H7 (cell line): ENCODE results near the gene FAM186B. TPM values are rescaled to one million over a fixed set of nuclear protein-coding genes. Genes with fewer than 3 reads are reported as not detected.
"Not testable (repeated sequence)": the region's sequence is repeated elsewhere in the genome, so short reads cannot be mapped to it uniquely, and the experiment has no call there.

Source experiments
- DNase-seq: peaks from one replicate; pipeline ENCODE4 v3.0.0; 2012
- H3K27me3 ChIP-seq: 2 replicates; pipeline ENCODE4 v1.6.0; 2011; ENCODE audit warnings: mild to moderate bottlenecking, low read length; ENCODE audit not compliant: control insufficient read depth, insufficient read depth
- H3K36me3 ChIP-seq: replicated peaks from 2 replicates; pipeline ENCODE4 v1.5.1; 2011; ENCODE audit warnings: low read length; ENCODE audit not compliant: control insufficient read depth, insufficient read depth
- H3K4me3 ChIP-seq: 2 replicates; pipeline ENCODE4 v1.5.1; 2011; ENCODE audit warnings: low read depth, mild to moderate bottlenecking, control low read depth, low read length, moderate library complexity; ENCODE audit not compliant: insufficient read depth
- total RNA-seq: library from RNA; depleted of rRNA; stranded (reverse); fragments of >200 nt; shearing (Covaris generic); gene quantifications from 2 replicates; pipeline ENCODE4 v1.2.3, GENCODE V29; 2014

The FAM186B gene
- total RNA-seq, 1 experiment from 2014 or later = 0.21 TPM

DNA sequence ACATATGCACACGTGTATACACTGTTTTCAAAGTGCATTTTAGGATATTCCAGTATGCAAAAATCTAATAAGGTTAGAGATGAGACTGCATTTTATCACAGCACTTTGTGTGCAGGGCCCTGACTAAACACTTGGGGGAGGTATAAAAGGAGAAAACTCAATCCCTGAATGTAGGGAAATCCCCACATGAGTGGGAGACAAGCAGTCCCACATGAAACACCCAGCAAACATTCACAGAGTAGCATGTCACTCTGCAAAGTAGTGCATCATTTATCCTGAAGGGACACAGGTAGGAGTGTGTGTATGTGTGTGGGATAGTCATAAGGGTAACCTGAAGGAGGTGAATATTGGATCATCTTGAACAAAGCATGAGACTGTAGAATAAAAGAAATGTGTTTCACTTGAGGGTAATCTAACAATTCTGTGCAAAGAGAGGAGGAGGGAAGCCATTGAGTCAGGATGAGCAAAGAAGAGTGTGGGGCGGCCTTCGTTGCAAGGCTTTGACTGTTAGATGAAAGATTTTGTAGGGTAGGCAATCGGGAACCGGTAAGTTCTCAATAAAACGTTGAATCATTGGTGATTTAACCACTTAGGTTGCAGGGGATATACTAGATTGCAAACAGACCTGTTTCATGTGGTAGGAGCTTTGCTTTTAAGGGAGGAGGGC lies 20.9 kb upstream of the FAM186B start:
- no peaks in the 10 kb centered on the region; the same call in 1 of the 2 replicates for H3K36me3 ChIP-seq
- DNase-seq = no peak
- peaks cover 3% of the 10 kb centered on the region; the same call in 1 of the 2 replicates for H3K27me3 ChIP-seq
- no peak overlapping the region for H3K4me3 ChIP-seq

DNA sequence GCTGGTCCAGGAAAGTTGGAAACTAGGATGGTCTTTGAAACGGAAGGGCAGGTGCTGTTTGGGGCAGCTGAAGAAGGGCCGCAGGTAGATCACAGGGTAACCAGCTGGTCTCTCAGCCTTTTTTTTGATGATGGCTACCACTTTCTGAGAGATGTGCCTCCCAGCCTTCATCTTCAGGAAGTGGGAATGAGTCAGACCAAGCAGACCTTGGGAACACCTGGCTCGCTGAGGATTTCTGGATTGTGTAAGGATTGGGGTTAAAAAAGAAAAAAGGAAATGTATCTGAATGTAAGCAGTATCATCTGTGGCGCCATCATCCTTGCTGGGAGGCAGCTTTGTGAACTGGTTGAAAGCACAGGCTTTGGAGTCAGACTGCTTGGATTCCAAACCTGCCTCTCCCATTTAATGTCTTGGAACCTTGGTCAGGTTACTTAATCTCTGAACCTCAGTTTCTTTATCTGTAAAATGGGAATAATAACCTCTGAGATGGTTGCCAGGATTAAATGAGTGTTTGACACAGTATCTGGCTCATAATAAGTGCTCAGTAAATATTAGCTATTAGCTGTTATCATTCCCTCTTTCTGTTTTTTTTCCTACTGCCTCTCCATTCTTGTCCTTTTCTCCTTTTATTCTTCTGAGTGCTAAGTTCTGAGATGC lies 19.6 kb upstream of the FAM186B start:
- Histone ChIP-seq H3K36me3 (no peaks in the 10 kb centered on the region), H3K27me3 (peaks cover 3% of the 10 kb centered on the region; the same call in 1 of the 2 replicates), H3K4me3 (no peak overlapping the region)
- DNase-seq = no peak

DNA sequence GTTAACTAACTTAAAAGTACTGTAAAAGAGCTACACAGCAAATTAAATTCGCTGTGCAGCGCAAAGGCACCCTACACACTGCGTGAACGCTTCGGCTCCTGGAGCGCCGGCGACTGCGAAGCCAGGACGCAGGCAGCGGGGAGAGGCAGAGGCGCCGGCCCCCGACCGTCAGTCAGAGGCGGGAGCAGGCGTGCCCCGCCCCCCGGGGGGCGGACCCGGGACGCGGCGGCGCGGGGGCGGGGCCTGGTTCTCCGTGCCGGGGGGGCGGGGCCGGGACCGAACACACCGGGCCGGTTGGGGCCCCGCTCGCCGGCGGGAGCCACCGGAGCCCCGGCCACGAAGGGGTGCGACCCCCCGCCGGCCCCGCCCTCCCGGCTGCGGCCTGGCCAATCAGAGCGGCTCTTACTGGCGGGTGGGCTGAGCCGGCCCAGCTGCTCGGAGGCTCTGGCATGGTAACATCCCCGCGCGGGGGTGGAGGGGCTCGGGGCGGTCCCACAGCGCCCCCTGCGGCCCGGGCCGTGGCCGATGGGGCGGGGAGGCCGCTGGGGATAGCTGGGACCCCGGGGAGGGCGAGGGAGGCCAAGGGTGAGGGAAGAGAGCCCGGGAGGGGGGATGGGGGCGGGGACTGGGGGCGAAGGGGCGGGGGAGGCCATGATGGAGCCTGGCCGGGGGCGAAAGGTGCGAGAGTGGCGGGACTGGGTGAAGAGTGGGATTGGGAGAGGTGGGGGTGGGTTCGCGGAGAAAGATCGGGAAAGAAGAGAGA lies 17.9 kb upstream of the FAM186B start, which contains the start of gene PRPF40B:
Gene PRPF40B, plus strand, starts transcription at position 420 of the 763 bp plus-strand sequence. Its CDS starts 30 bp downstream, at position 450.
- Histone ChIP-seq H3K36me3 (no peaks in the 10 kb centered on the region), H3K27me3 (peaks cover 3% of the 10 kb centered on the region; the same call in 1 of the 2 replicates), H3K4me3 (peak within 1 kb of the TSS; percentile 65)
- peak; percentile 100 for DNase-seq

DNA sequence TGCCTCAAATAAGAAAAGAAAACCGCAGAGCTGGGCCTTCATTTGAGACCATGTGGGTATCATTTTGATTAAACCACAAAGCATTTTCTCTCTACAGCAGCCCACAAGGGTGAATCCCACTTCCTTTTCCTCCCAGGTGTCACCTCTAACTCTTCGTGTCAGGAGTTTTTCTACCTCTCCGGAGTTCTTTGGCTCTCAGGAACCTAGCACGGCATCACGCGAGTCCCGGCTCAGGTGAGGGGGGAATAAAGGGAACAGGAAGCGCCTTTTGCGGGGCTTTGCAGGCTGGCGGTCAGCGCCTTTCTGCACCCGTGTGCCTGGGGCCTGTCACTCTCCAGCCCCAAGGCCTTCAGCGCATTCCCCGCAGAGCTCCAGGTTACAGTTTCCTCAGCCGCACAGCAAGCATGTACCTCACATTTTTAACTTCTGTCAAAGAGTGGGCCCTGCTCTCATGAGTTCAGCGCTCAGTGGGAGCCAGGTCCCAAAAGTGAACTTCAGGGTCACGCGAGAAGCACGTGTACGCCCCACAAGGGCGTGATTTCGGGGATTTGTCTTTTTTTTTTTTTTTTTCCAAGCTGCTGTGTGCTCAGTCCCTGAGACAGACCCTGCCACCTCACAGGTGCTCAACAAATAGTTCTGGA lies 17.2 kb upstream of the FAM186B start:
- H3K36me3 ChIP-seq = no peaks in the 10 kb centered on the region
- peaks cover 3% of the 10 kb centered on the region; the same call in 1 of the 2 replicates for H3K27me3 ChIP-seq
- peak; percentile 82 for DNase-seq
- H3K4me3 ChIP-seq = peak overlapping the region; percentile 65

DNA sequence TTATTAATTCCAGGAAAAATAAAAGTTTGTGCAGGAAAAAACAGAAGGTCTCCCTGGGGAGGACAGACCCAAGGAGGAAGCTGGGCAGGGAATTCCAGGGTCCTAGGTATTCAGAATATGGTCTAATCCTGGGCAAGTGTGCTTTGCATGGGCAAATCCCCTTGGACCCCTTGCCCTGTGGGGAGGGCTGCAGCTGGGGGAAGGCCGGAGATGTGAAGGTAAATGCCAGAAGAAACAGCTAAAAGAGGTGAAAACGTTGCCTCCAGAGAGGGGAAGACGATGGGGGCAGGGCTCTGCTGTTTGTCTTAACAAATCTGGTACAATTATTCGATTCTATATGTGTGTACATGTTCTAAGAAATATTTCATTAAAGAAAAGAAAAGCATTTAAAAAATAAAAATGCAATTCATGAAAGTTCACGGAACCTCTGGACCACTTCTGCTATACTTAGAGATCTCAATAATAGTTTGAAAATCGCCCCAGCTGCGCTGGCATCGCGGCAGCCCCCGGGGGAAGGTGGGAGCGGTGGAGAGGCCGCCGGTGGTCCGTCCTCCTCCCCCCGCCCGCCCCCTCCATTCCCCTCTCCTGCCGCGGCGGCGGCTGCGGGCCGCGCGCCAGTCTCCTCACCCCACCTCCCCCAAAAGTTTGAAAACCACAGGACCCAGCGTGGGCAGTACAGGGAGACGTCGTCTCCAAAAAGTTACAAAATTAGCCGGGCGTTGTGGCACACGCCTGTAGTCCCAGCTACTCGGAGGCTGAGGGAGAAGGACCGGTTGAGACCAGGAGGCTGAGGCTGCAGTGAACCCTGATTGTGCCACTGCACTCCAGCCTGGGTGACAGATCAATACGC lies 16.4 kb upstream of the FAM186B start:
- Histone ChIP-seq H3K36me3 (no peaks in the 10 kb centered on the region), H3K4me3 (peak overlapping the region; percentile 65), H3K27me3 (peaks cover 3% of the 10 kb centered on the region; the same call in 1 of the 2 replicates)
- DNase-seq = peak; percentile 51

DNA sequence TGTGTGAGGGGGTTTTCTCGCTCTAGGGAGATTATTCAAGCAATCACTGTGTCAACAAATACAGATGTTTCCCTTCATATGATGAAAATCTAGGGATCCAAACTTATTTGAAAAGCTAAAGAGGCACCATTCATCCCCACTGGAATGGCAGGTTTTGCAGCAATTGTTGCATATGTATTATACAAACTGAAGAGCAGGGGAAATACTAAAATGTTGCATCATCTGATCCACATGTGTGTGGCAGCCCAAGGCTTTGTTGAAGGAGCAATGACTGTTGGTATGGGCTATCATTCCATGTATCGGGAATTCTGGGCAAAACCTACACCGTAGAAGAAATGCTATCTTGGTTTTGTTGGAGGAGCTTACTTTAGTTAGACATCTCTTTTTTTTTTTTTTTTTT lies 13.8 kb upstream of the FAM186B start:
- no peaks in the 10 kb centered on the region for H3K36me3 ChIP-seq
- no peak overlapping the region for H3K4me3 ChIP-seq
- DNase-seq = no peak
- H3K27me3 ChIP-seq = peaks cover 3% of the 10 kb centered on the region; the same call in 1 of the 2 replicates

DNA sequence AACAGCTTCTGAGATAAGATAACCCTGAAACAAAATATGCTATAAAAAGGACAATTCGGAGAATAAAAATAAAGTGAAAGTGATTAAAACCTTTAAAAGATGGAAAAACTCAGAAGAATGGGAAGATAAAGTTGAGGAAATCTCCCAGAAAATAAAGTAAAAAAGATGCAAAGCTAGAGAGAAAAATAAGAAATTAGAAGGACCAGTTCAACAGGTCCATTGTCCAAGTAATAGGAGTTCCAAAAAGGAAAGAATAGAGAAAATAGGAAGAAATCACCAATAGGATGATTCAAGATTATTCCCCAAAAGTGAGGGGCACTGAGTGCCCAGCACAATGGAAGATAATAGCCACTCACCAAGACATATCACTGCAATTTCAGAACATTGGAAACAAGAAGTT lies 13.1 kb upstream of the FAM186B start:
- Histone ChIP-seq H3K27me3 (peaks cover 3% of the 10 kb centered on the region; the same call in 1 of the 2 replicates), H3K4me3 (no peak overlapping the region), H3K36me3 (no peaks in the 10 kb centered on the region)
- peak; percentile 6 for DNase-seq

DNA sequence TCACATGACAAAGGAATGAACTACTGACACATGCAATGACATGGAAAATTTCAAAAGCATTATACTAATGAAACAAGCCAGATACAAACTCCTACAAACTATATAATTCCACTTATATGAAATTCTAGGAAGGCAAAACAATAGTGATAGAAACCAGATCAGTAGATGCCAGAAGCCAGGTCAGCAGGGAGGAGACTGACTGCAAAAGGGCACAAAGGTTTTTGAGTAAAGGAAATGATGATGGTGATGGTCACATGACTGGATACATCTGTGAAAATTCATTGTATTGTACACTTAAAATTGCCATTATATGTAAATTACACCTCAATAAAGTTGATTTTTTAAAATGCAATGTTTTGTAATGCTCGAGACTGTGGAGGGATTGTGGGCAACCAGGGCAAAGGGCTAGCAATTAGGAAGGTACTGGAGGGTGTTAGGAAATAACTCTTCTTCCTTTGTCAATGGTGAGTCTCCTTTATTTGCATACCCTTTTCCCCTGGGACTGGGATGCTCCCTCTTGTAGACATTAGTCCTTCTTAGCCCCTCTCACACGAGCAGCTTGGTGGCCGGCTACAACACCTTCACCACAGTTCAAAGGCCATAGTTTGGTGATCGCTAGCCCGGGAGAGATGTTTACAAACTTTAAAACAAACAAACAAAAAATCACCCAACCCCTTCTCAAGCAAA lies 11.2 kb upstream of the FAM186B start:
- no peak overlapping the region for H3K4me3 ChIP-seq
- no peaks in the 10 kb centered on the region for H3K36me3 ChIP-seq
- peak; percentile 31 for DNase-seq
- H3K27me3 ChIP-seq = peaks cover 2% of the 10 kb centered on the region; the same call in 1 of the 2 replicates

DNA sequence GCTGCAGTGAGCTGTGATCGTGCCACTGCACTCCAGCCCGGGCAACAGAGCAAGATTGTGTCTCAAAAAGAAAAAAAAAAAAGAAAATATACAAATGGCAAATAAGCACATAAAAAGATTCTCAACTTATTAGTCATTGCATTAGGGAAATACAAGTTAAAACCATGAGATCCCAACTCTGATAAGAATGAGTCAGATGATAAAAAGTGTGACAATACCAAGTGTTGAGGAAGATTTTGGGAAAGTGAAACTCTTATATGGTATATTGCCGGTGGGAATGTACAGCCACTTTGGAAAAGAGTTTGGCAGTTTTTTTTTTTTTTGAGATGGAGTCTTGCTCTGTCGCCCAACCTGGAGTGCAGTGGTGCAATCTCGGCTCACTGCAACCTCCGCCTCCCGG lies 10.3 kb upstream of the FAM186B start:
- Histone ChIP-seq H3K36me3 (no peaks in the 10 kb centered on the region), H3K27me3 (no peaks in the 10 kb centered on the region), H3K4me3 (no peak overlapping the region)
- DNase-seq = no peak

DNA sequence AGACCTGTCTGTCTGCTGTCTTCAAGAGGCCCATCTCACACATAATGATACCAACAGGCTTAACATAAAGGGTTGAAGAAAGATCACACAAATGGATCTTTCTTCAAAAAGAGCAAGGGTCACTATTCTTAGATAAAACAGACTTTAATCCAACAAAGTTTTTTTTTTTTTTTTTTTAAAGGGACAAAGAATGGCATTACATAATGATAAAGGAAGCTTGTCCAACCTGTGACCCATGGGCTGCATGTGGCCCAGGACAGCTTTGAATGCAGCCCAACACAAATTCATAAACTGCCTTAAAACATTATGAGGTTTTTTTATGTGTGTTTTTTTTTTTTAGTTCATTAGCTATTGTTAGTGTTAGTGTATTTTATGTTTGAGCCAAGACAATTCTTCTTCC lies 6.8 kb upstream of the FAM186B start:
- H3K4me3 ChIP-seq = no peak overlapping the region
- H3K27me3 ChIP-seq = no peaks in the 10 kb centered on the region
- no peaks in the 10 kb centered on the region for H3K36me3 ChIP-seq
- DNase-seq = no peak

DNA sequence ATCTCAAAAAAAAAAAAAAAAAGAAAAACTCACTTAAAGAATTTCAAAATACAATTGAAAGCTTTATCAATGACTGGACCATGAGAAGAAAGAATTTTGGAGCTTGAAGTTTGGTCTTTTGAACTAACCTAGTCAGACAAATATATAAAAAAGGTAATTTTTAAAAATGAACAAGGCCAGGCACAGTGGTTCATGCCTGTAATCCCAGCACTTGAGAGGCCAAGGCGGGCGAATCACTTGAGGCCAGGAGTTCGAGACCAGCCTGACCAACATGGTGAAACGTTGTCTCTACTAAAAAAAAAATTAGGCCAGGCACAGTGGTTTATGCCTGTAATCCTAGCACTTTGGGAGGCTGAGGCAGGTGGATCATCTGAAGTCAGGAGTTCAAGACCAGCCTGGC lies 5.3 kb upstream of the FAM186B start:
- not testable (repeated sequence) for DNase-seq, H3K36me3 ChIP-seq, H3K27me3 ChIP-seq, H3K4me3 ChIP-seq

DNA sequence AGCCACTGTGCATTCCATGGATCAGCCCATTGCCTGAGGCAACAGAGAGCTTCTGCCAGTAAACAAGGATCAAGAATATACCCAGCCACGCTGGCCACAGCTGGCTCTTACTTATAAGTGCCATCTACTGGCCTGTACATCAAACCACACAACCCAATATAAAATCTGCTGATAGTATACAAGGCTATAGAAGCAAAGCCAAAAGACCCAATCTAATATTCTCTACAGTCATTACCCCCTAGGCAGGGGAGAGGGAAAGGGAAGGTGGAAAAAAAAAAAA lies 4.4 kb upstream of the FAM186B start:
- DNase-seq = peak; percentile 16

DNA sequence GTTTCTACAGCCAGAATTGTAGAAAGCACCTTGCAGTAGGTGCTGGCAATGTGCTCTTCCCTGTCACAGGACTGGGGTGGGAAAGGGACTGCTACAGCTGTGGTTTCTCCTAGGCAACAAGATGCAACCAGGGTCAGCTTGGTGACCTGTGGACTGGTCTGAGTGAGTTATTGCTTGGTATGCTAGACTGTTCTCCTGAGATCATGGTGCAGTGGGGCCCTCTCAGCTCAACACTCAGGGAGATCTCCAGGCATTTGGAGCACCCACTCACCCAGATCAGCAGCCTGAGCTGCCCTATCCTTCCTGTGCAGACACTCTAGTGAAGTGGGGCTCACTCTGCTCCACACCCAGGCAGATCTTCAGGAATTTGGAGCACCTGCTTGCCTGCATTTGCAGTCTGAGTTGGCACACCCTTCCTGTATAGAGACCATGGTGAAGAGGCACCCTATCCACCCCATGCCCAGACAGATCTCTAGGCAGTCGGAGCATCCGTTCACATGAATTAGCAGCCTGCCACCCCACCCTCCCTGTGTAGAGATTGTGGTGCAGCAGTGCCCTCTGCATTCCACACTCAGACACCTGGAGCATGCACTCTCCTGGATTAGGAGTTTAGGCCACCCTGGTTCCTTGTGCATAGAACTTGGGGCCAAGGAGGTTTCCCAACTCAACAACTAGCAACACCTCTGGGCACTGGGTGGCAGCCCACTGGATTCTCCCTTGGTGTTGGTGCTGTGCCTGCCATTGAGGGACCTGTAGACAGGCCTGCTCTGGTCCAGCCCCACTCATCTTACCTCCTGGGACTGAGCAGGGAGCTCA lies 3.8 kb upstream of the FAM186B start:
- peak; percentile 11 for DNase-seq
- H3K36me3 ChIP-seq = no peaks in the 10 kb centered on the region
- H3K27me3 ChIP-seq = no peaks in the 10 kb centered on the region
- H3K4me3 ChIP-seq = no peak overlapping the region

More for the DNA sequence above, 4.4 kb upstream of the FAM186B start:
- no peaks in the 10 kb centered on the region for H3K36me3 ChIP-seq
- H3K4me3 ChIP-seq = no peak overlapping the region
- no peaks in the 10 kb centered on the region for H3K27me3 ChIP-seq
